GM06990 (cell line): ENCODE data around the gene SLC17A5.
"Not testable (repeated sequence)": the region's sequence is repeated elsewhere in the genome, so short reads cannot be mapped to it uniquely, and the experiment has no call there.

Source experiments
- DNase-seq: peaks from one replicate; pipeline ENCODE4 v3.0.0-alpha.2; 2011; ENCODE audit not compliant: insufficient read length; ENCODE audit errors: extremely low read depth
- H3K27me3 ChIP-seq: replicated peaks from 2 replicates; pipeline ENCODE4 v1.6.0; 2011; ENCODE audit warnings: low read length; ENCODE audit not compliant: control insufficient read depth, insufficient read depth
- H3K36me3 ChIP-seq: 2 replicates; pipeline ENCODE4 v1.5.1; 2011; ENCODE audit warnings: low read length; ENCODE audit not compliant: control insufficient read depth, insufficient read depth
- H3K4me3 ChIP-seq: replicated peaks from 2 replicates; pipeline ENCODE4 v1.5.1; 2011; ENCODE audit warnings: low read depth, mild to moderate bottlenecking, control low read depth, low read length
- CTCF ChIP-seq: IDR thresholded peaks from 2 replicates; pipeline ENCODE4 v1.5.1; 2011; ENCODE audit warnings: low read length, control low read depth, mild to moderate bottlenecking, inconsistent platforms; ENCODE audit not compliant: insufficient read depth, poor library complexity, severe bottlenecking

SLC17A5 gene

DNA sequence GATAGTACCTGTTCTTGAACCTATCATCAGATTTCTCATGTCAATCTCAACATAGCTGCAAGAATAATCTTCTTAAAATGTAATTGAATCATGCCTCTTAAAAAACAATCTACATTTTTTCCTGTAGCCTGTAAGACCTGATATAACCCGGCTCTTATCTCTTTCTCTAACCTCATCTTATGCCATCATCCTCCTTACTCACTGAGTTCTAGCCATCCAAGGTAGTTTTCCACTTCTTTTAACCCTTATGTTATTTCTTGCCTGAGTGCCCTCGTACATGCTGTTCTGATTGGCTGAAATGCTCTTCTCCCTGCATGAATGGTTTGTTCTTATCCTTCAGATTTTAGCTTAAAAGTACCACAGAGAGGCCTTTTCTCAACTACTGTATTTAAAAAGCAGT lies 16.4 kb downstream of the SLC17A5 start:
- peaks cover 1% of the 10 kb centered on the region; the same call in 1 of the 2 replicates for H3K36me3 ChIP-seq
- DNase-seq: no peak
- H3K4me3 ChIP-seq: no peak overlapping the region
- TF ChIP-seq CTCF: no peak
- no peaks in the 10 kb centered on the region for H3K27me3 ChIP-seq

DNA sequence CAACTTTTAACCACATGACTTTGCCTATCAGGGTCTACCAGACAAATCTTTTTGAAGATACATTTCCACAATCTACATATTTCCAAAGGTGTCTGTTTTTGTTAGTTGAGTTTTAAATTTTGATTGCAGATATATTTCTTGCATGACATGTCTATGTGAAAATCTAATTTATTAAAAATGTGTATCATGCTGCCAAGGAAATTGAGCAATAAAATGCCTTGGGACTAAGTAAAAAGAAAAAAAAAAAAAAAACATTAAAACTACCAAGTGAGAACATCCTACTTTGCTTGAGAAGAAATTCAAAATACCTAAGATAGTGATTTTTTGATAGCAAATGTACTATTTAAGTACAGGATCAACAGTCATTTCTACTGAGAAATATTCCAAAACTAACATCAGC lies 17.7 kb downstream of the SLC17A5 start:
- Histone ChIP-seq H3K27me3 (no peaks in the 10 kb centered on the region), H3K36me3 (peaks cover 1% of the 10 kb centered on the region), H3K4me3 (no peak overlapping the region)
- DNase-seq: no peak
- no peak for TF ChIP-seq CTCF

DNA sequence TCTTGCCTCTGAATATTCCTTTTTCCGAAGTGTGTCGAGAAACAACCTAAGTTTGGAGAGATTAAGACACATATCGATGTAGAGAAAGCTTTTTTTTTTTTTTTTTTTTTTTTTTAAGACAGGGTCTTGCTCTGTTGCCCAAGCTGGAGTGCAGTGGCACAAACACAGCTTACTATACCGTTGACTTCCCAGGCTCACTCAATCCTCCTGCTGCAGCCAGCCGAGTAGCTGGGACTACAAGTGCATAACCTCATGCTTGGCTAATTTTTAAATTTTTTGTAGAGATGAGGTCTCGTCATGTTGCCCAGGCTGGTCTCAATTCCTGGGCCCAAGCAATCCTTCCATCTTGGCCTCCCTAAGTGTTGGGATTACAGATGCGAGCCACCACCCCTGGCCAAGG lies 21.4 kb downstream of the SLC17A5 start:
- Histone ChIP-seq H3K27me3 (no peaks in the 10 kb centered on the region), H3K4me3 (no peak overlapping the region), H3K36me3 (peaks cover 1% of the 10 kb centered on the region)
- DNase-seq: no peak
- no peak for TF ChIP-seq CTCF

GRCh38 chr6:73631849-73632248 lies 21.9 kb downstream of the SLC17A5 start:
- no peak for TF ChIP-seq CTCF
- Histone ChIP-seq H3K4me3 (no peak overlapping the region), H3K36me3 (peaks cover 1% of the 10 kb centered on the region), H3K27me3 (no peaks in the 10 kb centered on the region)
- DNase-seq: no peak

GRCh38 chr6:73630401-73630800 lies 23.4 kb downstream of the SLC17A5 start:
- no peak overlapping the region for H3K4me3 ChIP-seq
- no peak for TF ChIP-seq CTCF
- DNase-seq: no peak
- peaks cover 1% of the 10 kb centered on the region for H3K36me3 ChIP-seq
- no peaks in the 10 kb centered on the region for H3K27me3 ChIP-seq

GRCh38 chr6:73624896-73625295 lies 28.9 kb downstream of the SLC17A5 start:
- no peak for TF ChIP-seq CTCF
- no peaks in the 10 kb centered on the region for H3K27me3 ChIP-seq
- DNase-seq: no peak

DNA sequence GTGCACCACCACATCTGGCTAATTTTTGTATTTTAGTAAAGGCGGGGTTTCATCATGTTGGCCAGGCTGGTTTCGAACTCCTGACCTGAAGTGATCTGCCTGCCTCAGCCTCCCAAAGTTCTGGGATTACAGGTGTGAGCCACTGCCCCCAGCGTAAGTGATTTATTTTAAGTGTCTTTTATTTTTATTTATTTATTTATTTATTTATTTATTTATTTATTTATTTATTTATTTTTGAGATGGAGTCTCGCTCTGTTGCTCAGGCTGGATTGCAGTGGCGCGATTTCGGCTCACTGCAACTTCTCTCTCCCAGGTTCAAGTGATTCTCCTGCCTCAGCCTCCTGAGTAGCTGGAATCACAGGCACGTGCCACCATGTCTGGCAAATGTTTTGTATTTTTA lies 30.3 kb downstream of the SLC17A5 start:
- not testable (repeated sequence) for H3K36me3 ChIP-seq, H3K4me3 ChIP-seq, DNase-seq, H3K27me3 ChIP-seq

More at GRCh38 chr6:73624896-73625295, 28.9 kb downstream of the SLC17A5 start:
- no peak overlapping the region for H3K4me3 ChIP-seq
- no peaks in the 10 kb centered on the region for H3K36me3 ChIP-seq

GRCh38 chr6:73618082-73618481 lies 35.7 kb downstream of the SLC17A5 start:
- H3K36me3 ChIP-seq, H3K4me3 ChIP-seq, H3K27me3 ChIP-seq, DNase-seq: not testable (repeated sequence)
